DMS79 treated with DMSO at 0.1 percent for 48 hours (cell line): Measurements from ENCODE around the gene CACNA1C.

Experiments used
- DNase-seq: peaks from one replicate; lab custom pipeline; 2025; lab: John Stamatoyannopoulos, UW

The CACNA1C gene

DNA sequence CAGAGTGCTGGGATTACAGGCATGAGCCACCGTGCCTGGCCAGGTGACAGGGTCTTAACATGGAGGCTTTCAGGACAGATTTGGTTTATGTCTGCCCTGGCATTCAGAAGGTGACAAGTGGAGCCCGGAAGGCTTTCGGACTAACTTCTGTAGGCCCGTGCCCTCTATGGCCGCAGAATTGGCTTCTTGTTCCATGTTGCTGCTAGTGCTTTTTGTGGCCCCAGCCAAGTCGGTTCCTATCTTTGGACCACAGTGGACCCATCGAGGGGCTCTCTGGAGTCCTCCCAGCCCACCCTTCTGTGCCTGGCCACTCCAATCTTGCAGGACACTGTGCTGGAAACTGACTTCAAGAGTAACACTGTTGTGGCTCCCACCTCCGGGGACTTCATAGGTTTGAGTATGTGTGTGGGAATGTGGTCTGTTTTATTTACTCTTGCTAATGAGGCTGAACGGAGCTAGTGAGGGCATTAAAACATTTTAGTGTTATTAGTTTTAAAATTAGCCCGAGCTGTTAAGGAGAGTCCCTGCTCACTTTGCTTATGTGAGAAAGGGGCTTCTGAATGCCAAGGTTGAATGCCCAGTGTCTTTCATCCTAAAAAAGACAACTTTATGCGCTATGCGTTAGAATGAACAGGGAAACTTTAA is 245.9 kb downstream of the CACNA1C start:
- peak; percentile 61 for DNase-seq

DNA sequence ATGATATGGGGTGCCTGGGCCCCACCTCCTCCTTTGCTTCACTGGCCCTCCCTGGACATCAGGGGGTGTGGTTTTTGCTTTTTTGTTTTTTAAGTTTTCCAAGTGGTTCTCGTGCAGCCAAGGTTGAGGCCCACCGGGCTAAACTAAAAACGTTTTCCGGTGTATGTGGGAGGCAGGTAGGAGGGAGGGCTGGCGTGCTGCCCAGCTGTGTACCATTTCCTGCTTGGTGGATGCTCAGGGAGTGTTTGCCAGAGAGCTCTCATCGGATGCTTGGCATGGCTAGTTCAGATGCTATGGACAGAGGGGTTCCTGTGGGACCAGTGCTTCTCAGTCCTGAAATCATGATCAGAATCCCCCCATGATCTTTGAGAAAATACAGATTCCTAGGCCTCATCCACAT is 246.4 kb downstream of the CACNA1C start:
- peak; percentile 72 for DNase-seq

DNA sequence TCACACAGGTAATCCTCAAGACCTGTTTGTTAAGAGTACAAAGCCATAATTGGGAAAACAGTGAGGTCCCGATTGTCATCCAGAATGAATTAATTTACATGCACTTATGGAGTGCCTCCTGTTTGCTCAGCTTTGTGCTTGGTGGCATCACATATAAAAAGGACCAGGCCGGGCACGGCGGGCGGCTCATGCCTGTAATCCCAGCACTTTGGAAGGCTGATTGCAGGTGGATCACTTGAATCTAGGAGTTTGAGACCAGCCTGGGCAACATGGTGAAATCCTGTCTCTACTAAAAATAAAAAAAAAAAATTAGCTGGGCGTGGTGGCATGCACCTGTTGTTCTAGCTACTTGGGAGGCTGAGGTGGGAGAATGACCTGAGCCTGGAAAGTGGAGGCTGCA is 247.4 kb downstream of the CACNA1C start:
- DNase-seq: no peak

DNA sequence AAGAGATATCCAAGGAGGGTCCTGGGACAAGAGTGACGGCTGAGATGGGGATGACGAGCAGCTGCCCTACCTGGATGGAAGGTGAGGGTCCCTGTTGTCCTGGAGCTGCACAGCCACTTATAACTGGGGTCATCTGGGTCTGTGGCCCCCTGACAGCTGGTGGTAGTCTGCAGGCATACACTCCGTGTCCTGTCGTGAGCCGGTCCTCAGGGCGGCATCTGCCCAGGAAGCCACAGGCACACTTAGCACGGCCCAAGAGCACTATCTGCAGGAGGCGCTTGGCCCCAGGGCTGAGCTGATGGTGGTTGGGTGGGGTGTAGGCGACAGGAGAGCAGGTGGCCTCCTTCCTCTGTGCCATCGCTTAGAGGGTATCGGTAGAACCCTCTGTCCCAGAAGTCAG is 248.1 kb downstream of the CACNA1C start:
- DNase-seq: no peak

DNA sequence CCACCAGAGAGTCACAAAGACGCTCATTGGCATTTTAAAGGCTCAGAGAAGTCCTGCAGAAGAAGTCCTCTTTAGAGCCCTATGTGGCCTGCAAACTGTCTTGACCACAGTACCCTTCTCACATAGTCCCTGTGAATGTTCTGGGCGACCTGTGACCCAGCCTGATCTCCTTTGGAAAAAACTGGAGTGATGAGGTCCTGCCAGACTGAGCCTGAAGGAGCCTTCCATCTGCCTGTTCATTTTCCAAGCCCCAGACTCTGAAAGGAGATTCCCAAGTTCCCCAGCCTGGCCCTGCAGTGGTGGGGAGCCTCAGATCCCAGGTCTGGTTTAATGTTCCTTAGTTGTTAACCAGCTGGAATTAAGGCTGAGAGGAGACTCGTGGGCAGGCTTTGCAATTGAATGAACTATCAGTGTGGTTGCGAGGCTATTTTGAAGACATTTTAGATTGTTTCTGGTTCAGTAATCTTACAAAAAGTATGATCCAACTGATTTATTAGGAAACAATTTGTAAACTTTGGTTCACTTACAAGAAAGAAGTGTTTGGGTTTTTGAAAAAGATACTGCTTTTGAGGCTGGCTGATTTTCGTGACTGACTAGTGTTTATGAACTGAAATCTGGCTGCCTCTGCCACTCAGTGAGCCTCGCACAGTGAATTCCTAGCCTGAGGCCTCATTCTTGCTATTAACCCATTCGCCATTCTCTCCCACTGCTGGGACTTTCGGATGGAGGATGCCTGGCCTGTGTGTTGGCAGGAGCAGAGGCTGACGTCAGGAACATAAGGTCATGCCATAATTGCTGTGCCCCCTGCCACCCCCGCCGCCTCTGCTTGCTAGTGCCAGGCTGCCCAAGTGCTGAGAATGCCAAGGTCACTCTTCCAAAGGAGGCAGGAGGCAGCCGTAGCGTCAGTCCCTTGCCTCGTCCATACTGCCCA is 249.0 kb downstream of the CACNA1C start:
- DNase-seq: no peak

DNA sequence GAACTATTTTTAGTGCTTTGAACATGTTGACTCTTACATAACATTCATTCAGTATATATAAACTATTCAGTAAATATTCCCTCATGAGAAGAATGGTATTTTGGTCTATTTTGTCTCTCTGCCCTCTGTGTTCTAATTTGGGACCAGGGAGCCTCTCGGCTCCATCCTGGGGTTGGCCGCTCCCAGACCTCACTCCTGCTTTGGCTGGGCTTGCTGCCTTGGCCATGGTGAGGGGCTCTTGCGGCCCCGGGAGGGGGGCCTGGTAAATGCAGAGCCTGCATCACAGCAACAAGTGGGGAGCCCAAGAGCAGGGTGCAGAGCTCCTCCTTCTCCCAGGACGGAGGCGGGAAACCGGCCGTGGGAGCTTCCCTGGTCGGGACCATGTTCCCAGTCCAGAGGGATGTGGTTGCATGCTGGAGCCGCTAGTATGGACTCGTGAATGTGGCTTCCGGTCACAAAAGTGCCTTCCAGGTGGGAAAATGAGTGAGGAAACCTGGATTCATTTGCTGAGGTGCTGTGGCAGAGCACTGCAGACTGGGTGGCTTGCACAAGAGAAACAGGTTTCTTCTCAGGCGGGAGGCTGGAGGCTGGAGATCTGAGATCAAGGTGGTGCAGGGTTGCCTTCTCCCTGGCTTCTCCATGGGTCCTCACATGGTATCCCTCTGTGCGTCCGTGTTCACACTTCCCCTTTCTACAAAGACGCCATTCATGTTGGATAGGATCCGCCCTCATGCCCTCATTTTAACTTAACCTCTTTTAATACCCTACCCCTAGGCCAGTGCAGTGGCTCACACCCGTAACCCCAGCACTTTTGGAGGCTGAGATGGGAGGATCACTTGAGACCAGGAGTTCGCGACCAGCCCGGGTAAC is 250.2 kb downstream of the CACNA1C start:
- DNase-seq: no peak

DNA sequence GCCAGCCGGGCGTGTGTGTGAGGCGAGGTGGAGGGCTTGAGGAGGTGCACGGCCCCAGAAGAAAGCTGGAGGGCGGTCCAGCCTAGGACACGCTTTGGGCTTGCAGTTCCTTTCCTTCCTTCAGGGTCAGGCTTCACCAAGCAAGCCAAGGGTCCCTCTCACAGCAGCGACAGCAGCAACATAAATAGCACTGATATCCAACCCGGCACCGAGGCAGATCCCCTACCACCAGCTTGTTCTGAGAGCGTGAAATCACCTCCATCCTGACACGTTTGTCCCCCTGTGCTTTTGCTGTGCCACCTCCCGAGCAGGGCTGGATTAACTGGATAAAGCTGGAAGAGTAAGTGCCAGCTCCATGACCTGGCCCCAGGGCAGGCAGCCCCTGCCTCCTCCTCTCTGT is 251.4 kb downstream of the CACNA1C start:
- no peak for DNase-seq

DNA sequence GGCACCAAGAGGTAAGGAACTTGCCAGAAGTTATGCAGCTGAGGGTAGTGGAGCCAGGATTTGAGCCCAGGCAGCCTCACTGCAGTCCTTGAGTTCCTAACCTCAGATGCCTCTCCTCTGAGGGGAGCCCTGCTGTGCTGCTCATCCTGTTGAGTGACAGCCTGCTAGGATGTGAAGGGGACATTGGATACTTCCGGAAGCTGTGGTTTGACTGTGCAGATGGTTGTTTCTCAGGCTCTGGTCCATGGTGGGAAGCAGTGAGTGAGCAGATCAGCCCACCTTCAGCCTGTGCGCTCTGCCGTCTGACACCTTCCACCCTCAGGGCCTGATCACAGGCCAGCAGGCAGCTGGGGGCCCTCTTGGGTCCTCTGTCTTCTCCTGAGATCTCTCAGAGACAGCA is 253.2 kb downstream of the CACNA1C start:
- no peak for DNase-seq

DNA sequence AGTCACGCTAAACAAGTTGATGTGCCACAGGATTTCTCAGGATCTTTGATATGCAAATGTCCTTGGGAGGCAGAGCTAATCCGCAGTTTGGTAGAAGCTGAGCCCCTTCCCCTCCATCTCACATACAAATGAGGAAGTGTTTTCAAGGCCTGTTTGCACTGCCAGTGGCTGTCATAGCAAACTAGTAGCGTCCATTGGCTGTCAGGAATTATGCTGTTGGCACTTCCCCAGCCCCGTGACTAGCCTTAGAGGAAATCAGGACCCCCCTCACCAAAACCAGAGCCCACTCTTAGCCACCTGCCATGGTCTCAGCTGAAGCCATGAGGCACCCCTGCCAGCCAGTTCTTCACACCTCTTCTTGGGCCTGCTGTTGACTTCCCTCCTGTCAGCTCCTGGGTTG is 253.9 kb downstream of the CACNA1C start:
- no peak for DNase-seq

DNA sequence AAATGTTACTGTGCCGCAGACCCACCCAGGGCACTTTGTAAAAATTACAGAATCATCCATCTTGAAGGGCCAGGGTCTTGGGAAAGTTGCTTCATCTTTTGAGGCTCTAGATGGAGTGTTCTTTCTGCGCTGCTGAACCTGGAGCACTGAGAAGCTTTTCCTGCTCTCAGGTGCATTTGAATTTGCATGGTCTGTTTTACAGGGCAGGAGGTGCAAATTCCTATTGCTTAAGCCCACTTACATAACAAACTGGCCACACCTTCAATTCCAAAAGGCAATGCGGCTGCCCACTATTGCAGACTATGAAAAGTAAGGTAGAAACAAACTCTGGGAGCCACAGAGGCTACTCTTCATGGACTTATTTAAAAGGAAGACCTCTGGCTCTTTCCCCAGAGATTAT is 254.8 kb downstream of the CACNA1C start:
- DNase-seq: no peak

DNA sequence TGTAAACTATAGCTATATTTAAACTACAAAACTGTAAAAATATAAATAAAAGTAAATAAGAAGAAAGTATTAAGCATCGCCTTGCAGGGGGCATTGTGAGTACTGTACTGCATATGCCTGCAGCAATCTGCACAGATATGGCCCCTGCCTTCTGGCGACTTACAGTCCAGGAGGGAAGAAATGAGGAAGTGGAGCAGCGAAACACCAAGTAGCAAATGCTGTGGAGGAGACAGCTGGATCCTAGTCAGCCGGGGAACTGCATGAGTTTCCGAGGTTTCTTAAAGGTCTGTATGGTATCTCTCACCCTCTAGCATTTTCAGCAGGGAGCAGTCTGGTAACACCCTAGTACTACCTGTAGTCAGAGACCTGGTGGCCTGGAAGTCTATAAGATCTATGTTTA is 256.9 kb downstream of the CACNA1C start:
- no peak for DNase-seq

DNA sequence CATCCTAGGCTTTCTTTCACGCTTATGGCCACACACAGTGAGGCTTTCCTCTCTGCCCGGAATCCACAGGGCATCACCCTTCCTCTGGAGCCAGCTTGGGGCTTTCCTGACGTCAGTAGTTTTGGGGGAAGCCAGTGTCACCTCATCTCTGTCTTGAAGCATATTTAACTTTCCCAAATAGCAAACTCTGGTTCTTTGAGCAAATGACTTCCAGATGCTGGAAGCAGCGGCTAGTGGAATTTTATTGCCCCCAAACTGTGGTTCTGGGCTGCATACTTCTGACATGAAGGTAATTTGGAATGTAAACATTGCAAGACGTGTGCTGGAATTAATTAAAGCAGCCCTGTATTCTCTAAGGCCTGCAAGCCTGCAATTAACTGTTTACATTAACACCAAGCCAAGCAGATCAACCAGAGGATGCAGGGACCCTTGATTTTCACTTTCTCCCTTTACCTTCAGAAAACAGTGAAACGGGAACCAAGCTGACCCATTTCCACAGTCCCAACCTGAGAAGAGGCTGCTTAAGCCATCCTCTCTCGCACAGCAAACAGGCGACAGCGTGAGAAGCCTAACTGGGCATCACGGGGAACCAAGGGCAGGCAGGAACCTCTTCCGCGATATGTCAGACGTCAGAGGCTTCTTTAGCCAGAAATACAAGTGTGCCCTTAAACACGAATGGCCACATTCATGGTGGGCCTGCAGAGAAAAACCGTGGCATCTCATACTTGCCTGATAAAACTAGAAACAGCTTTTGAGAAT is 258.4 kb downstream of the CACNA1C start:
- DNase-seq: no peak

DNA sequence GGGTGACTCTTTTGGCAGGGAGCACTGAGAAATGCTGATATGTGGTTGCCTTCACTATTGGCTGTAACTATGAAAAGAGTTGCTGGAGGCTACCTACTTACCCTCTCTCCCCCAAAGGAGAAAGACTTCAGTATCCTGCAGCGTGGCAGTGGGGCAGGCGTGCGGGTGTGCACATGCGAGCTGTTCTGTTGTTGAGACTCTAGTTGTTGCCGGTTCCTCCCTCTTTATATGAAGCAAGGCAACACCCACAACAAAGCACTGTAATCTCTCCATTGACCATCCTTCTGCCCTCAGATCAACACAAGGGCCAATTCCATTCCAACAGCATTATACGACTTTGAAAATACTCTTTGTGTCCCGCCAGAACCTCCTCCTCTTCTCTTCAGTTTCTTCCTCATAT is 259.4 kb downstream of the CACNA1C start:
- no peak for DNase-seq

DNA sequence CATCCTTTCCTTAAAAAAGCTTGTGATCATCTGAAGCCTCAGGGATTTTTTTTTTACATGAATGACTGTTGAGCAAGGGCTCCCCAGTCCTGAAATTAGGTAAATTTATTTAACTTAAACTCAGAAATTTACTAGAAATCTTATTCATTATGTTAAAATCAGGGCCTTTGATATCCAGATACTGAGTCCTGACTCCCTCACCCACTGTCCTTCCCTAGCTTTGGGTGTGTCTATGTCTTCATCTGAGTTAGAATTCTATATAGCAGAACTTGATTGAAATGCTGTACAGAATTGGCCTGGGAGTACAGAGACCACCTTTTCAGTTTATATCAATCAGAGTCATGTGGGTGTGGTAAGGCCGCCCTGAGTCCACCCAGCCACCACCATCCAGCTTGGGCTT is 260.0 kb downstream of the CACNA1C start:
- no peak for DNase-seq

DNA sequence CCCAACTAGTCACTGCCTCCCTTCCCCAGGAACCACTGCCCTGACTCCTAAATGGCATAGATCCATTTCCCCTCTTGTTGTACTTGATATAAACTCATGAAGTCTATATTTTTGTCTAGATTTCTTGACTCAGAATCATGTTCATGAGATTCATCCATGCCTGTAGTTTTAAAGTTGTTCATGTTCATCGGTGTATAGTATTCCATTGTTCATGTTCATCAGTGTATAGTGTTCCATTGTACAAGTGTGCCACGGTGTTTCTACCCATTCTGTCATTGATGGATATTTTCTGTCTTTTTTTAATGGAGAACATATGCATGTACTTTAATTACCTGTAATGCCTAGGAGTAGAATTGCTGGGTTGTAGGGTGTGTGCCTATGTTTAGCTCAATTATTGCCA is 261.7 kb downstream of the CACNA1C start:
- no peak for DNase-seq

DNA sequence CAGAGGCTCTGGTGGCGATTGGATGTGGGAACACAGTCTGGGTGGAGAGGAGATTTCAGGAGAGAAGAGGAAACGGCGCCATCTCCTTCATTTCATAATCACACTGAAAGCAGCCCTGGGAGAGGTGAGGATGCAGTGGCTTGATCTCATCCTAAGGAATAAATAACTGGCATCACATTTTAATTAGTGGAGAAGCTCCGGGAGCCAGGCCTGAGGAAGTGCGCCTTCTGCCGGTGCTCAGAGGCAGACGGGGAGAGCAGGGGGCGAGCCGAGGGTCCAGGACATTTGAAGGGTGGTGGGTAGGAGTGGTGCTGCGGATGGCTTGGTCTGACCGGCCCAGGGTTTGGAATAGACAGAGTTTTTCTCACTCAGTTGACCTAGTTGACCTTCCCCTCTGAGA is 265.0 kb downstream of the CACNA1C start:
- DNase-seq: no peak

DNA sequence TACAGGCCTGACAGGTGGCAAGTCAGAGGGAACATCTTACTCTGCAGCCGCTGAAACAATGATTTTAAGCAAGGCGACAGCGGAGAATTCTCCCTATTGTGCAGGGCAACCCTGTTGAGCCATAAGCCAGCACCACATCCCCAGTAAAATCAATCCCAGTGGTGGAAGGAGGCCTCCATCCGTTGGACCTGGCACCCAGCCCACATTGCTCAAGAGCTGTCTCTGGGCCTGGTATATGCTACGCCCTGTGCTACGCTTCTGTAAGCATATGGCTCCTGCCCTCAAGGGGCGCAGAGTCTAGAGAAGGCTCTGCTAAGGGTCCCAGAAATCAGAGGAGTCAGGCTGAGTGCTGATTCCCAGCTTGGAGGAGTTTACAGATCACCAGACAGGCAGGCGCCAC is 265.5 kb downstream of the CACNA1C start:
- DNase-seq: no peak

DNA sequence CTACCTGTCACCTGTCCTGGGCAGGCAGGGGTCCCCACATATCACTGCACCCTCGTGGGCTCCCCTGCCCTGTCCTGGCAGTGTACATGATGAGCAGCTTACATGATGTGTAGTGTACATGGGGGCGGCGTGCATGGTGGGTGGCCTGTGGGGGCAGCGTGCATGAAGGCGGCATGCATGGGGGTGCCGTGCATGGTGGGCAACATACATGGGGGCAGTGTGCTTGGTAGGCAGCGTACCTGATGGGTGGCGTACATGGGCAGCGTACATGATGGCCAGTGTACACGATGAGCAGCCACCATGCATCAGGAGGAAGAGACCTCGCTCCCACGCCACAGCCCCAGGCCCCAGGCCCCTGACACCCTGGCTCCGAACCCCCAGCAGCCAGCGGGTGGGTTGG is 266.3 kb downstream of the CACNA1C start:
- no peak for DNase-seq

DNA sequence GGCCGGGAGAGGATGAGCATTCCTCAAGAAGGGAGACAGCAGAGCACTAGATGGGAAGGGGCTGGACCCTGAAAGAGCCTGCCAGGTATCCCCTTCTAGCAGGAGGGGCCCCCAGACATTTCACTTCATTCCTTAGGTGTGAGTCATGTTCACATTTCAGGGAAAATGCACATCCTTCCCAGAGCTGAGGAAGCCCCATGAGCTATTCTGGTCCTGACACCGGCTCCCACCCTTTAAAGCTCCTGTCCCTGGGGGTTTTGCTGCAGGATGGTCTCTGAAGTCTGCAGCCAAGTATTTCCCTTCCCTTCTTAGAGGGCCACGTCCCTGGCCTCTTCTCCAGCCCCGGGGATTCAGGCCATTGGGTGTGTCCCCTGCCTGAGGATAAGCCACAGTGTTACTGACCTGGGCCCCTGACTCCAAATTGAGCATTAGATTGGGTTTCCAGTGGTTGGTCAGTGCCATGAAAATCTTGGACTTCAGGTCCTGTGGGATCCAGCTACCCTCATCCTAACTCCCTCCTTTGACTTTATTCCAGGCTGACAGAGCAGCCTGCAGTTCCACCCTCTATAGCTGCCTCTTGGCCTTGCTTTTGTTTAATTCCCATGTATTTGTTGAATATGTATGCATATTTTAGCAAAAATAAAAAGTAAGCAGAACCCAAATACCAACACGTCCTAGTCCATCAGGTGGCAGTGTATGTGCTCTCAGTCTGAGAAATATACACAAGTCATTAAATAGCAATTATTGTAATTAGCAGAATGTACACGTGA is 267.1 kb downstream of the CACNA1C start:
- no peak for DNase-seq

DNA sequence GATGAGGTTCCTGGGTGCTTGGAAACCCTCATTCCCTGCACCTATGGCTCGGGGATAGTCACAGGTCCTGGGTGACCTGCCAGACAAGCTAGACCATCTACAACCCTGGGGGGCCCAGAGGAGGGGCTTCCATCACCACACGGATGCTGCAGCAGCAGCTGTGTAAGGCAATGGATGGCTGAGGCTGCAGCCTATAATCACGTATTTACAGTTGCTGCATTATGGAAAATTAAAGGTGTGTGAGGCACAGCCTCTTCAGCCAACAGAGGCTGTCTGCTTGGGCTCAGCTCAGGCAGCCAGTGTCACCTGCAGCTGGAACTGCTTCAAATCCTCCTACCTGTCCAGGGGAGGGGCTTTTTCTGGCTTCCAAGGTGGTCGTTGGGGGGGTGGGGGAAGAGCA is 268.1 kb downstream of the CACNA1C start:
- peak; percentile 11 for DNase-seq

DNA sequence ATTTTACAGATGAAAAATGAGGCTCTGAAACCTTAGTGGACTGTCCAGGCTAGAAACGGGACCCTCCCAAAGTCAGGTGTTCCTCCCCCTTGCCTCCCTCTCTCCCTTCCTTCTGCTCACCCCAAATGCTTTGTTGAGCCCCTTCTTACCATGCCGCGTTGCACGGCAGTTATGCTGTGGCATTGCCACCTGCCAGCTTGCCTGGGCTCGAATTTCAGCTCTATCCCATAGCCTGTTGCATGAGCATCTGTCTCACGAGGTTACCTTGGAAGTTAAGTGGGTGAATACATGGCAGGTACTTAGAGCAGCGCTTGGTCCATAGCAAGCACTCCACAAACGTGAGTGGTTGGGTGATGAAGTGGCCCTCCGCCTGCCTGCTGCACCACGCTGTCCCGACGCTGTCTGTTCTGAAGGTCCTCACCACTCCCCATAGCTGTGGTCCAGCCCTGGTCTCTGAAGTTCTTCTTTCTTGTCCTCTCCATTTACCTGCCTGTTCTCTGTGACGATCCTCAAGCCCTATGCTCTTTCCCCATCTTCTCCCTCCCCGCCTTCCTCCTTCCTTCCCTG is 269.9 kb downstream of the CACNA1C start:
- peak; percentile 98 for DNase-seq
